MM.1S (cell line): ENCODE data around the gene BGN.

Source experiments
- DNase-seq: peaks from one replicate; pipeline ENCODE4 v3.0.0-alpha.2; 2015
- H2AFZ ChIP-seq: fragments of 300-600 bp; sonication (generic); 2 replicates; pipeline ENCODE4 v1.6.0; 2016; ENCODE audit warnings: antibody characterized with exemption, low read length
- H3F3A ChIP-seq: fragments of 300-600 bp; sonication (generic); 2 replicates; pipeline ENCODE4 v1.6.1; 2016; ENCODE audit warnings: mild to moderate bottlenecking, antibody characterized with exemption, low read length, moderate library complexity, mixed read lengths; ENCODE audit not compliant: insufficient read depth
- H3K27ac ChIP-seq: fragments of 300-600 bp; sonication (generic); 2 replicates; pipeline ENCODE4 v1.5.1; 2016; ENCODE audit warnings: mild to moderate bottlenecking, low read length
- H3K27me3 ChIP-seq: fragments of 300-600 bp; sonication (generic); replicated peaks from 2 replicates; pipeline ENCODE4 v1.6.0; 2016; ENCODE audit warnings: low read length; ENCODE audit not compliant: insufficient read depth
- H3K36me3 ChIP-seq: fragments of 300-600 bp; sonication (generic); replicated peaks from 2 replicates; pipeline ENCODE4 v1.6.1; 2016; ENCODE audit warnings: mild to moderate bottlenecking, low read length, mixed read lengths; ENCODE audit not compliant: insufficient read depth
- H3K4me1 ChIP-seq: fragments of 300-600 bp; sonication (generic); 2 replicates; pipeline ENCODE4 v1.6.1; 2016; ENCODE audit warnings: low read length, mixed read lengths
- H3K4me2 ChIP-seq: fragments of 300-600 bp; sonication (generic); 2 replicates; pipeline ENCODE4 v1.6.0; 2016; ENCODE audit warnings: low read depth, low read length
- H3K4me3 ChIP-seq: fragments of 300-600 bp; sonication (generic); 2 replicates; pipeline ENCODE4 v1.5.1; 2016; ENCODE audit warnings: low read length, mixed read lengths
- H3K79me2 ChIP-seq: fragments of 300-600 bp; sonication (generic); 2 replicates; pipeline ENCODE4 v1.6.1; 2016; ENCODE audit warnings: mixed run types, low read length, mixed read lengths
- H3K9ac ChIP-seq: fragments of 300-600 bp; sonication (generic); 2 replicates; pipeline ENCODE4 v1.6.1; 2016; ENCODE audit warnings: low read length, mixed read lengths
- H3K9me2 ChIP-seq: fragments of 300-600 bp; sonication (generic); replicated peaks from 2 replicates; pipeline ENCODE4 v1.6.1; 2016; ENCODE audit warnings: mild to moderate bottlenecking, low read length, mixed read lengths; ENCODE audit not compliant: insufficient read depth
- H3K9me3 ChIP-seq: fragments of 300-600 bp; sonication (generic); replicated peaks from 2 replicates; pipeline ENCODE4 v1.6.1; 2016; ENCODE audit warnings: mild to moderate bottlenecking, low read length, mixed read lengths; ENCODE audit not compliant: insufficient read depth
- H4K20me1 ChIP-seq: fragments of 300-600 bp; sonication (generic); 2 replicates; pipeline ENCODE4 v1.6.1; 2016; ENCODE audit warnings: mild to moderate bottlenecking, low read length, moderate library complexity, mixed read lengths; ENCODE audit not compliant: insufficient read depth
- EZH2 ChIP-seq: fragments of 300-600 bp; sonication (generic); optimal IDR thresholded peaks from 2 replicates; pipeline ENCODE3; 2017; ENCODE audit warnings: low read depth, mild to moderate bottlenecking, antibody characterized with exemption, low read length, mixed read lengths
- EZH2phosphoT487 ChIP-seq: fragments of 300-600 bp; sonication (generic); IDR thresholded peaks from 2 replicates; pipeline ENCODE4 v1.6.1; 2018; ENCODE audit warnings: antibody characterized with exemption, low read length
- TF ChIP-seq, protein P1 (sequence below): fragments of 300-600 bp; sonication (generic); IDR thresholded peaks from 2 replicates; pipeline ENCODE4 v1.5.1; 2016; ENCODE audit warnings: antibody characterized with exemption, low read length, mixed read lengths

The BGN gene

DNA sequence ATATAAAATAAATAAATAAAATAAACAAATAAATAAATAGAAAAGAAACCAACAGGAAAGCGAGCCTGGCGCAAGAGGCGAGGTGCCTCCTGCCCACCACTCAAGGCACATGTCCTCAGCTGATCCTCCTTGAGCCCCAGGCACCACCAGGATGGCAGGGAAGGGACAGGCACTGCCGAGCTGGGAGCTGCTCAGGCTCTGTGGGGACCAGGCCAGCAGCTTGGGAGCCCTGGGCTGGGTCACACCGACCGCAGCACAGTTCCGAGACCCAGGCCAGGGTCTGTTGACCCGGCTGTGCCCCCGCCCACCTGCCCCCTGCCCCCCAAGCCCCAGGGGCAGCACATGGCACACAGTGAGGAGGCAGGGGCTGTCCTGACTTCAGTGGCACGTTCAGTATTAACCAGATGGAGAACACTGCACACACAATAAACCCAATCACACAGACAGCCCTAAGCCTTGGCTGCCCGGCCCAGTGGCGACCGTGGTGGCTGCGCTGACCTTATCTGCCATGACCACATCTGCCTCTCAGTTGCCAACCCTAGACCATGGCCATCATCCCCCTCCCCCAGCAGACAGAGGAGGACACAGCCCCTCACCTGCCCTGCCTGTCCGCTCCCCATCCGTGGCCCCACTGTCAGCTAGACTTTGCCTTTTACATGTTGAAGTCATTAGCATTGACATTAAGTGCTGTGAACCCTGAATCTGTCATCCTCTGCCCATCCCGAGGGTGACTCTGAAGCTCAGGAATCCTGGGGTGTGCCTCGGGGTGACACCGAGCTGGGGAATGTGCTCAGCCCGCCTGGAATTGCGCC is 46.0 kb upstream of the BGN start:
- TF ChIP-seq, protein P1, sequence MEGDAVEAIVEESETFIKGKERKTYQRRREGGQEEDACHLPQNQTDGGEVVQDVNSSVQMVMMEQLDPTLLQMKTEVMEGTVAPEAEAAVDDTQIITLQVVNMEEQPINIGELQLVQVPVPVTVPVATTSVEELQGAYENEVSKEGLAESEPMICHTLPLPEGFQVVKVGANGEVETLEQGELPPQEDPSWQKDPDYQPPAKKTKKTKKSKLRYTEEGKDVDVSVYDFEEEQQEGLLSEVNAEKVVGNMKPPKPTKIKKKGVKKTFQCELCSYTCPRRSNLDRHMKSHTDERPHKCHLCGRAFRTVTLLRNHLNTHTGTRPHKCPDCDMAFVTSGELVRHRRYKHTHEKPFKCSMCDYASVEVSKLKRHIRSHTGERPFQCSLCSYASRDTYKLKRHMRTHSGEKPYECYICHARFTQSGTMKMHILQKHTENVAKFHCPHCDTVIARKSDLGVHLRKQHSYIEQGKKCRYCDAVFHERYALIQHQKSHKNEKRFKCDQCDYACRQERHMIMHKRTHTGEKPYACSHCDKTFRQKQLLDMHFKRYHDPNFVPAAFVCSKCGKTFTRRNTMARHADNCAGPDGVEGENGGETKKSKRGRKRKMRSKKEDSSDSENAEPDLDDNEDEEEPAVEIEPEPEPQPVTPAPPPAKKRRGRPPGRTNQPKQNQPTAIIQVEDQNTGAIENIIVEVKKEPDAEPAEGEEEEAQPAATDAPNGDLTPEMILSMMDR = no peak
- TF ChIP-seq EZH2 = no peak
- no peak for TF ChIP-seq EZH2phosphoT487
- Histone ChIP-seq H3K27me3 (no peaks in the 10 kb centered on the region), H3K79me2 (no peaks in the 10 kb centered on the region), H4K20me1 (no peaks in the 10 kb centered on the region), H3F3A (no peaks in the 10 kb centered on the region), H3K4me2 (no peak overlapping the region), H3K4me1 (no peaks in the 10 kb centered on the region), H3K9ac (no peak overlapping the region), H3K27ac (no peak overlapping the region), H3K9me2 (no peaks in the 10 kb centered on the region), H3K36me3 (no peaks in the 10 kb centered on the region), H2AFZ (no peak overlapping the region), H3K9me3 (no peaks in the 10 kb centered on the region), H3K4me3 (no peak overlapping the region)
- no peak for DNase-seq

DNA sequence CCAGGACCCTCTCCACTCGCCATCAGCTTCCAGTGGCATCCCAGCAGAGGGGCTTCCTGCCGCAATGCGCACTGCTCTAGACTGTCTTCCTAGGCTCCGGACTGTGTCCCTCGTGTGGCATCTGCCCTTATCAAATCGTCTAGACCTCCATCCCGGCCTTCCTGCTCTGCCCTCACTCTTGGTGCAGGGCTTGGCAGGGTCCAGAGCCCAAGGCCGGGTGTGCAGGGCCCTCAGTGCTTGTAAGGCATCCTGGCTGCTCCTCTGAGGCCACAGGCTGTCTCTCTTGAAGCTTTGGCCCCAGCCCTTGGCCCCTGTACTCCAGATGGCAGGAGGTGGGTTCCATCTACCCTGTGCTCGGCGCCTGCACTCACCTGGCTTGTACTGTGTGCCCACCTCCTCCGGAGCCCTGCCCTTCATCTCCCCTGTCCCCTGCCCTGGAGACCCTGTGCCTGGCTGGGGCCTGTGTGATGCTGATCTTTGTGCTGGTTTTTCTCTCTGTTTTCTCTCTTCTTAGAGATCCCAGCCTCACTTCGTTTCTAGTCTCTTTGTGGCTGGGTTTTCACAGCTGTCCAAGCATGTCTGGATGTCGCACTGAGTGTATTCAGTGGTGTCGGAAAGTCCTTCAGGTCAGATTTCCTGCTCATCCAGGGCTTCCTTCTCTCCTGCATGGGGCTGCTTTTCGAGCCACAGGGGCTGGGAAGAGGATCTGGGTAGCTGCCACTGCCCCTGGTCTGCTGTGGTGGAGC is 45.2 kb upstream of the BGN start:
- Histone ChIP-seq H3K27ac (no peak overlapping the region), H3K27me3 (no peaks in the 10 kb centered on the region), H3K79me2 (no peaks in the 10 kb centered on the region), H3K36me3 (no peaks in the 10 kb centered on the region), H2AFZ (no peak overlapping the region), H3K4me1 (no peaks in the 10 kb centered on the region), H3F3A (no peaks in the 10 kb centered on the region), H3K9me2 (no peaks in the 10 kb centered on the region), H3K9ac (no peak overlapping the region), H3K9me3 (no peaks in the 10 kb centered on the region), H4K20me1 (no peaks in the 10 kb centered on the region), H3K4me2 (no peak overlapping the region), H3K4me3 (no peak overlapping the region)
- DNase-seq = no peak
- TF ChIP-seq EZH2 = no peak
- TF ChIP-seq, protein P1 = no peak
- no peak for TF ChIP-seq EZH2phosphoT487

DNA sequence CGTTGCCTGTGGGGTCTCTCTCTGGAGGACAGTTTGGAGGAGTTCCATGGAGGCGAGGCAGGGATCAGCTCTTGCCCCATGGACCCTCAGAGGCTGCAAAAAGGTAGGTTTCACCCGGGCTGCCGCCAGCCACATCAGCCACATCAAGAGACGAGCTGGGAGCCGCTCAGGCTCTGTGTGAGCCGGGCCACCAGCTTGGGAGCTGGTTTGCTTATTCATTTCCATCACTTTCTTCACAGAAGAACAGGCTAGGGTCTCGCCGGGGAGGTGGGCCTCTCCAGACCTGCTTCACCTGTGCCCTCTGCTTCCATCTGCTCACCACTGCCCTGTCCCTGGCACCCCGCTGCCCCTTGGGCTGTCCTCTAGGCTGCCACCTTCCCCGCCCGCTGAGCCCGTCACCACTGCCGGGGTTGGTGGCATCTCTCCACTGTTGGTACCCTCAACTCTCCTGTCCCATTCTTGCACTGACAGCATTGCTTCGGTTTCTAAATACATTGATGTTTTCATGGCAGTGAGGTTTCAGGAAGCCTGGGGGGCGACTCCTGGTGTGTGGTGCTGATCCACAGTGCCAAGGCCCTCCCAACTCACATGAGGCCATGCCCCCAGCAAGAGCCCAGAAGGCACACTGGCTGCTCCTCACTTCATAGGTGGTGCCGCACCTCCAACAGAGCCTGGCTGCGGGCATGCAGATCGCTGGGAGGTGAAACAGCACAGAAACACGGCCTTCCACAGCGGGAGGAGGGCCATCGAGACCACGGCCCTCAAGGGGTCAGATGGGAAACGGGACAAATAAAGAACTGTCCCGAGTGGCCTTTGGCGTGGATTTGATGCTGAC is 44.4 kb upstream of the BGN start:
- no peak overlapping the region for H3K4me3 ChIP-seq
- no peaks in the 10 kb centered on the region for H3K27me3 ChIP-seq
- H2AFZ ChIP-seq = no peak overlapping the region
- no peak overlapping the region for H3K9ac ChIP-seq
- no peak overlapping the region for H3K27ac ChIP-seq
- H3K4me1 ChIP-seq = no peaks in the 10 kb centered on the region
- TF ChIP-seq, protein P1 = no peak
- TF ChIP-seq EZH2phosphoT487 = no peak
- no peak for TF ChIP-seq EZH2
- H3K4me2 ChIP-seq = no peak overlapping the region
- no peaks in the 10 kb centered on the region for H3K9me3 ChIP-seq
- DNase-seq = no peak
- no peaks in the 10 kb centered on the region for H3K36me3 ChIP-seq
- H3F3A ChIP-seq = no peaks in the 10 kb centered on the region
- no peaks in the 10 kb centered on the region for H4K20me1 ChIP-seq
- no peaks in the 10 kb centered on the region for H3K9me2 ChIP-seq
- H3K79me2 ChIP-seq = no peaks in the 10 kb centered on the region
